ENCODE data around the gene PAK3. TPM values are rescaled to one million over a fixed set of nuclear protein-coding genes. Genes with fewer than 3 reads are reported as not detected.

Gene PAK3
- total RNA-seq, 4 donors from 2014 or later, result 20.3 to 50.0 (median 36.4) TPM

- WGBS, 2 donors, result 60 to 67% methylated on average over 6 of the region's 6 CpGs
- H3K36me3 ChIP-seq, result no peaks in the 10 kb centered on the region
- DNase-seq, result no peak
- TF ChIP-seq POLR2A (IDR thresholded peaks at IDR 0.05), result no peak
- TF ChIP-seq, protein P1, sequence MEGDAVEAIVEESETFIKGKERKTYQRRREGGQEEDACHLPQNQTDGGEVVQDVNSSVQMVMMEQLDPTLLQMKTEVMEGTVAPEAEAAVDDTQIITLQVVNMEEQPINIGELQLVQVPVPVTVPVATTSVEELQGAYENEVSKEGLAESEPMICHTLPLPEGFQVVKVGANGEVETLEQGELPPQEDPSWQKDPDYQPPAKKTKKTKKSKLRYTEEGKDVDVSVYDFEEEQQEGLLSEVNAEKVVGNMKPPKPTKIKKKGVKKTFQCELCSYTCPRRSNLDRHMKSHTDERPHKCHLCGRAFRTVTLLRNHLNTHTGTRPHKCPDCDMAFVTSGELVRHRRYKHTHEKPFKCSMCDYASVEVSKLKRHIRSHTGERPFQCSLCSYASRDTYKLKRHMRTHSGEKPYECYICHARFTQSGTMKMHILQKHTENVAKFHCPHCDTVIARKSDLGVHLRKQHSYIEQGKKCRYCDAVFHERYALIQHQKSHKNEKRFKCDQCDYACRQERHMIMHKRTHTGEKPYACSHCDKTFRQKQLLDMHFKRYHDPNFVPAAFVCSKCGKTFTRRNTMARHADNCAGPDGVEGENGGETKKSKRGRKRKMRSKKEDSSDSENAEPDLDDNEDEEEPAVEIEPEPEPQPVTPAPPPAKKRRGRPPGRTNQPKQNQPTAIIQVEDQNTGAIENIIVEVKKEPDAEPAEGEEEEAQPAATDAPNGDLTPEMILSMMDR (IDR thresholded peaks at IDR 0.05), result no peak
- intact Hi-C loops (cut with DNase I), result no loop called here
- no peak overlapping the region for H3K4me3 ChIP-seq (replicated peaks in 1 of 3)
- no peaks in the 10 kb centered on the region for H3K4me1 ChIP-seq
- H3K27me3 ChIP-seq, result no peaks in the 10 kb centered on the region
- H3K9me3 ChIP-seq, result no peaks in the 10 kb centered on the region
- no peak overlapping the region for H3K27ac ChIP-seq
Observed at GRCh38 chrX:111086591-111087006, 9.4 kb upstream of the PAK3 start.

DNA sequence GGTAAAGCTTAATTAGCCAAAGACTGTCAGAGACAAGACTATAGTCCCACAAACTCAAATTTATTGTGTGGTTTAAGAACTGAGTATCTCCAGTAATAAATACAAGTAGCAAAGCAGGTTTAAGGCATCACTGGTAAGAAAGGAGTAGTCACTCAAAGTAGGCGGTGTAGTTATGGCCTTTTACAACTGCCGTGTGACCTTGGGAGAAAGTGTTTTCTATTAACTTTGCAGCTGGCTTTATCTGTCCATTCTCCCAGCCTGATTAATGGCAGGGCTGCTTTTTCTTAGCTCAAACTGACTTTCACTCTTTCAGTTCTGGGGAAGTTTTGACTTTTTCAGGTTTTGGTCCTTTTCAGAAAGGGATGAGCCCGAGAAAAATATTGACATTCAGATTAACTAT, 7.4 kb upstream of the PAK3 start:
- WGBS, 2 donors, result 83 to 84% methylated on average over 3 of the region's 3 CpGs
- Histone ChIP-seq H3K36me3 (no peaks in the 10 kb centered on the region), H3K4me3 (replicated peaks in 1 of 3) (no peak overlapping the region), H3K27ac (no peak overlapping the region), H3K4me1 (no peaks in the 10 kb centered on the region), H3K27me3 (no peaks in the 10 kb centered on the region), H3K9me3 (no peaks in the 10 kb centered on the region)
- no peak for DNase-seq
- TF ChIP-seq, protein P1 (IDR thresholded peaks at IDR 0.05), result no peak
- TF ChIP-seq POLR2A (IDR thresholded peaks at IDR 0.05), result no peak
- intact Hi-C loops (cut with DNase I), result no loop called here

- H3K36me3 ChIP-seq, result no peaks in the 10 kb centered on the region
- TF ChIP-seq, protein P1 (IDR thresholded peaks at IDR 0.05), result no peak
- no peak for TF ChIP-seq POLR2A (IDR thresholded peaks at IDR 0.05)
- no peak overlapping the region for H3K27ac ChIP-seq
- H3K4me1 ChIP-seq, result no peaks in the 10 kb centered on the region
- intact Hi-C loops (cut with DNase I), result no loop called here
- H3K27me3 ChIP-seq, result no peaks in the 10 kb centered on the region
- no peaks in the 10 kb centered on the region for H3K9me3 ChIP-seq
- DNase-seq, result no peak
- no peak overlapping the region for H3K4me3 ChIP-seq (replicated peaks in 1 of 3)
- 76 to 80% methylated on average over 4 of the region's 4 CpGs for WGBS, 2 donors
Observed at GRCh38 chrX:111090458-111090857, 5.5 kb upstream of the PAK3 start.

GRCh38 chrX:111098874-111099273, 2.9 kb downstream of the PAK3 start:
- Histone ChIP-seq H3K9me3 (no peaks in the 10 kb centered on the region), H3K27ac (no peak overlapping the region), H3K4me1 (no peaks in the 10 kb centered on the region), H3K27me3 (no peaks in the 10 kb centered on the region), H3K4me3 (replicated peaks in 1 of 3) (no peak overlapping the region), H3K36me3 (no peaks in the 10 kb centered on the region)
- intact Hi-C loops (cut with DNase I), result no loop called here
- DNase-seq, result peak; percentile 37 to 50
- TF ChIP-seq, protein P1 (IDR thresholded peaks at IDR 0.05), result peak; percentile 11 to 61 (median 48)
- TF ChIP-seq POLR2A (IDR thresholded peaks at IDR 0.05), result no peak
- WGBS, 2 donors, result 46 to 74% methylated on average over 8 to 12 of the region's 22 CpGs

DNA sequence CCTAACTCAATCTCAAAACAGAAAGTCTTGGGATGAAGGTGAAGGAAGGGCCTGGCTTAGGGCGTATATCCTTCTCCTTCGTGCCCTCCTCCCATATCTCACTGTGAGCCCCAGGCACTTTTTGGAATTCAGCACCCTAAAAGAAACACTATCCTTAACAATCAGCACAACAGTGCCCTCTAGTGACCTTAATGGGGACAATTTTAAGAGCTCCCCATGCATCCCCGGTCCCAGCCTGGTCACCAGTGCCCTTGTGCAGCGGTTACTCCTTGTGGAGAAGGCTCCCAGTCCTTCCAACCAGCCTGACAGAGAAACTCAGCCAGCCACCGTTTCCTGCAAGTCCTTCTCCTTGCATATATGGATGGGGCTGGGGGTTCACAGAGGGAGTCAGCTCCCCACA, 4.2 kb downstream of the PAK3 start:
- Histone ChIP-seq H3K4me1 (no peaks in the 10 kb centered on the region), H3K27ac (no peak overlapping the region), H3K4me3 (replicated peaks in 1 of 3) (no peak overlapping the region), H3K9me3 (no peaks in the 10 kb centered on the region), H3K27me3 (no peaks in the 10 kb centered on the region), H3K36me3 (no peaks in the 10 kb centered on the region)
- no peak for TF ChIP-seq POLR2A (IDR thresholded peaks at IDR 0.05)
- TF ChIP-seq, protein P1 (IDR thresholded peaks at IDR 0.05), result peak in 4 of 6 experiments; percentile 23 to 44 (median 30)
- 36 to 50% methylated on average over 4 to 5 of the region's 5 CpGs for WGBS, 2 donors
- DNase-seq, result peak in 1 of 2 donors; percentile 3
- intact Hi-C loops (cut with DNase I), result loop anchor here (5.0 kb wide), 1 partner anchor 248 kb away; no protein-coding TSS in a partner anchor

Measured in thyroid gland (tissue), 4 donors.